ENCODE results near the gene GRHL3. TPM values are rescaled to one million over a fixed set of nuclear protein-coding genes. Genes with fewer than 3 reads are reported as not detected.

GRHL3 gene
- total RNA-seq, 1 donor from 2014 or later: 6.9 TPM

DNA sequence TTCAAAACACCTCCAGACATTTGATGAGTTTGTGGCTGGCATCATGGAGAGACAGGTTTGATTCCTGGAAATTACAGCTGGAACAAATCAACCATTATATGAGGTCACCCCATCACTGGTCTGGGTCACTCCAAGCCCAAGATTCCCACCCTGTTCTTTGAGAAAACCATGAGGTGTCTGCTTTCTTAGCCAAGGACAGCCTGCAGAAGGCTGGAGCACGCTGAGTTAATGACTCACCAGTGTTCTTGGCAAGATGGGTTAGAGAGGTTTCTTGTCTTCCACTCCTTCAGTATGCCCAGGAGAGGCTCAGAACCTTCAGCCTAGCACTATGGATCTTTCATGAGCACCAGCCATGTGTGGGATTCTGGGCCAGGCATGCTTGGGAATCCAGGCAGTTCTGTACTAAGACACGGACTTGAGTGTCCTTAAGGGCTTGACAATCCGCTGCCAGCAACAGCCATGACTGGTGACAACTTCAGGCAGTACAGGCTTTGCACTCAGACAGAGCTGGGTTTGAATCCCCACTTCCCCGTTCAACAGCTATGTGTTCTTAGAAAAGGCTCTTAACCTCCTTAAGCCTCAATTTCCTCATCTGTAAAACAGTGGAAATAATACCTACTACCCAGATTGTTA is 43.9 kb downstream of the GRHL3 start:
- H2AFZ ChIP-seq (ENCODE audit: low read depth, low read length): no peak overlapping the region
- Mint-ChIP-seq H3K4me3 (ENCODE audit: unreplicated experiment) (no peak overlapping the region), H3K27me3 (ENCODE audit: low read depth, unreplicated experiment) (peaks cover 7% of the 10 kb centered on the region), H3K4me1 (ENCODE audit: low read depth, unreplicated experiment) (peaks cover 23% of the 10 kb centered on the region), H3K36me3 (ENCODE audit: low read depth, unreplicated experiment) (peaks cover 19% of the 10 kb centered on the region), H3K27ac (ENCODE audit: unreplicated experiment) (peak overlapping the region; percentile 58), H3K9me3 (ENCODE audit: unreplicated experiment) (no peaks in the 10 kb centered on the region)
- no peaks in the 10 kb centered on the region for H3K36me3 ChIP-seq (ENCODE audit: insufficient read depth, low read length)
- H3K9ac ChIP-seq (ENCODE audit: low read length): no peak overlapping the region
- no peak overlapping the region for H3K4me3 ChIP-seq (ENCODE audit: insufficient read depth, low read depth, low read length)
- no peak overlapping the region for H3K27ac ChIP-seq (ENCODE audit: low read depth, low read length)
- no peaks in the 10 kb centered on the region for H3K27me3 ChIP-seq (ENCODE audit: insufficient read depth, low read length)
- H3K9me3 ChIP-seq (ENCODE audit: insufficient read depth, low read depth, low read length): no peaks in the 10 kb centered on the region
- no peaks in the 10 kb centered on the region for H3K79me2 ChIP-seq (ENCODE audit: insufficient read depth, low read length)
- DNase-seq (ENCODE audit: low read depth) (peak; percentile 95), FAIRE-seq (peak; percentile 59)
- no peaks in the 10 kb centered on the region for H4K20me1 ChIP-seq (ENCODE audit: insufficient read depth, low read length)
- peaks cover 35% of the 10 kb centered on the region for H3K4me1 ChIP-seq (ENCODE audit: insufficient read depth, low read length)
- TF ChIP-seq, protein P1, sequence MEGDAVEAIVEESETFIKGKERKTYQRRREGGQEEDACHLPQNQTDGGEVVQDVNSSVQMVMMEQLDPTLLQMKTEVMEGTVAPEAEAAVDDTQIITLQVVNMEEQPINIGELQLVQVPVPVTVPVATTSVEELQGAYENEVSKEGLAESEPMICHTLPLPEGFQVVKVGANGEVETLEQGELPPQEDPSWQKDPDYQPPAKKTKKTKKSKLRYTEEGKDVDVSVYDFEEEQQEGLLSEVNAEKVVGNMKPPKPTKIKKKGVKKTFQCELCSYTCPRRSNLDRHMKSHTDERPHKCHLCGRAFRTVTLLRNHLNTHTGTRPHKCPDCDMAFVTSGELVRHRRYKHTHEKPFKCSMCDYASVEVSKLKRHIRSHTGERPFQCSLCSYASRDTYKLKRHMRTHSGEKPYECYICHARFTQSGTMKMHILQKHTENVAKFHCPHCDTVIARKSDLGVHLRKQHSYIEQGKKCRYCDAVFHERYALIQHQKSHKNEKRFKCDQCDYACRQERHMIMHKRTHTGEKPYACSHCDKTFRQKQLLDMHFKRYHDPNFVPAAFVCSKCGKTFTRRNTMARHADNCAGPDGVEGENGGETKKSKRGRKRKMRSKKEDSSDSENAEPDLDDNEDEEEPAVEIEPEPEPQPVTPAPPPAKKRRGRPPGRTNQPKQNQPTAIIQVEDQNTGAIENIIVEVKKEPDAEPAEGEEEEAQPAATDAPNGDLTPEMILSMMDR (IDR thresholded peaks at IDR 0.05; ENCODE audit: insufficient read depth, low read depth, low read length): no peak
- TF ChIP-seq EZH2 (IDR thresholded peaks at IDR 0.05; ENCODE audit: insufficient read depth, low read length): no peak
- peak overlapping the region; percentile 18 for H3K4me2 ChIP-seq (ENCODE audit: low read length)

DNA sequence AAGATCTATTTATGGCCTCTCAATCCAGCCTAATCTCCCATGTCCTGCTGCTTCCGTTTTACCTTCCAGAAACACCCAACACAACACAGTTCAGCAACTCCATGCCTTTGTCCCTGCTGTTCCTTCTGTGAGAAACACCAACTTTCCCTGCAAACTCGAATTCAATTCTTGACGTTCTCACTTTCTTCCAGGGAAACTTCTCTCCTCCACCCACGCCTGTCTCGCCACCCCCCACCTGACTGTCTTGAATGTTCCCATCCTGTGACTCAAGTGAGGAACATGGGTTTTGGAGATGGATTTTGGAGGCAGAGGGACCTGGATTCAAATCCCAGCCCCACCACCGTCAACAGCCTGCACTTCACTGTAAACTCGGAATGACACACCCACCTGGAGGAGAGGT is 44.8 kb downstream of the GRHL3 start:
- no peak for FAIRE-seq
- H3K27ac ChIP-seq (ENCODE audit: low read depth, low read length): no peak overlapping the region

DNA sequence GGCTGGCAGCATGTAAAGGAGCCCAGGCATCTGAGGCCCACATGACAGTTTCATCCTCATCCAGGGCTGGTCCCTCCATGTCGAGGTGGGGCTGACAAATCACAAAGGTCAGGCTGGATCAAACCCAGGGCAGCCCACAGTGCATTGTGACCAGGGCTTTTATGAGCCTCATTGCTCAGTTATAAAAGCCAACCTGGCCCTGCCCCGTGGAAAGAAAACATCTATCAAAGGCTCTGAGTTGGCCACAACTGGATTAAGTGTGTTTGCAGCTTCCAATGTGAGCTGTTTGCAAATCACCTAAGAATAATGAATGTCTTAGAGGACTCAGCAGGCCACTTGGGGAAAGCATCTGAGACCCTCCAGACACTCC is 45.4 kb downstream of the GRHL3 start:
- Mint-ChIP-seq H3K9me3 (ENCODE audit: unreplicated experiment) (no peaks in the 10 kb centered on the region), H3K27ac (ENCODE audit: unreplicated experiment) (peak overlapping the region; percentile 38), H3K4me3 (ENCODE audit: unreplicated experiment) (no peak overlapping the region), H3K4me1 (ENCODE audit: low read depth, unreplicated experiment) (peaks cover 23% of the 10 kb centered on the region), H3K36me3 (ENCODE audit: low read depth, unreplicated experiment) (peaks cover 17% of the 10 kb centered on the region), H3K27me3 (ENCODE audit: low read depth, unreplicated experiment) (no peaks in the 10 kb centered on the region)
- Histone ChIP-seq H3K4me2 (ENCODE audit: low read length) (peak overlapping the region; percentile 54), H3K4me1 (ENCODE audit: insufficient read depth, low read length) (peaks cover 35% of the 10 kb centered on the region), H3K9ac (ENCODE audit: low read length) (no peak overlapping the region), H3K27ac (ENCODE audit: low read depth, low read length) (peak overlapping the region; percentile 6), H3K79me2 (ENCODE audit: insufficient read depth, low read length) (no peaks in the 10 kb centered on the region), H2AFZ (ENCODE audit: low read depth, low read length) (no peak overlapping the region), H3K4me3 (ENCODE audit: insufficient read depth, low read depth, low read length) (no peak overlapping the region), H3K27me3 (ENCODE audit: insufficient read depth, low read length) (no peaks in the 10 kb centered on the region), H4K20me1 (ENCODE audit: insufficient read depth, low read length) (no peaks in the 10 kb centered on the region), H3K9me3 (ENCODE audit: insufficient read depth, low read depth, low read length) (no peaks in the 10 kb centered on the region), H3K36me3 (ENCODE audit: insufficient read depth, low read length) (no peaks in the 10 kb centered on the region)
- FAIRE-seq (no peak), DNase-seq (ENCODE audit: low read depth) (peak; percentile 39)
- TF ChIP-seq, protein P1 (IDR thresholded peaks at IDR 0.05; ENCODE audit: insufficient read depth, low read depth, low read length): no peak
- no peak for TF ChIP-seq EZH2 (IDR thresholded peaks at IDR 0.05; ENCODE audit: insufficient read depth, low read length)

More for the DNA sequence above, 44.8 kb downstream of the GRHL3 start:
- H3K4me3 ChIP-seq (ENCODE audit: insufficient read depth, low read depth, low read length): no peak overlapping the region
- DNase-seq (ENCODE audit: low read depth): no peak
- no peak overlapping the region for H3K9ac ChIP-seq (ENCODE audit: low read length)
- no peak overlapping the region for H3K4me2 ChIP-seq (ENCODE audit: low read length)
- no peaks in the 10 kb centered on the region for H3K79me2 ChIP-seq (ENCODE audit: insufficient read depth, low read length)
- no peaks in the 10 kb centered on the region for H3K9me3 Mint-ChIP-seq (ENCODE audit: unreplicated experiment)
- H3K27me3 ChIP-seq (ENCODE audit: insufficient read depth, low read length): no peaks in the 10 kb centered on the region
- H3K36me3 Mint-ChIP-seq (ENCODE audit: low read depth, unreplicated experiment): peaks cover 19% of the 10 kb centered on the region
- H3K4me3 Mint-ChIP-seq (ENCODE audit: unreplicated experiment): peak overlapping the region; percentile 9
- no peaks in the 10 kb centered on the region for H3K36me3 ChIP-seq (ENCODE audit: insufficient read depth, low read length)
- H3K4me1 ChIP-seq (ENCODE audit: insufficient read depth, low read length): peaks cover 35% of the 10 kb centered on the region
- no peak overlapping the region for H2AFZ ChIP-seq (ENCODE audit: low read depth, low read length)
- no peaks in the 10 kb centered on the region for H4K20me1 ChIP-seq (ENCODE audit: insufficient read depth, low read length)
- no peak for TF ChIP-seq EZH2 (IDR thresholded peaks at IDR 0.05; ENCODE audit: insufficient read depth, low read length)
- TF ChIP-seq, protein P1 (IDR thresholded peaks at IDR 0.05; ENCODE audit: insufficient read depth, low read depth, low read length): no peak
- no peak overlapping the region for H3K27ac Mint-ChIP-seq (ENCODE audit: unreplicated experiment)
- no peaks in the 10 kb centered on the region for H3K9me3 ChIP-seq (ENCODE audit: insufficient read depth, low read depth, low read length)
- H3K27me3 Mint-ChIP-seq (ENCODE audit: low read depth, unreplicated experiment): peaks cover 1% of the 10 kb centered on the region
- H3K4me1 Mint-ChIP-seq (ENCODE audit: low read depth, unreplicated experiment): peaks cover 23% of the 10 kb centered on the region
